Neural progenitor cell (in vitro differentiated cells): ENCODE measurements around the gene SLC35F3.

Experiments used
- EZH2 ChIP-seq: fragments of 200-600 bp; sonication (generic); IDR thresholded peaks from 2 replicates; pipeline ENCODE4 v1.6.1; 2017; ENCODE audit warnings: antibody characterized with exemption, mild to moderate bottlenecking, moderate library complexity
- EZH2phosphoT487 ChIP-seq: fragments of 200-600 bp; sonication (generic); IDR thresholded peaks from 2 replicates; pipeline ENCODE4 v1.6.1; 2017; ENCODE audit warnings: antibody characterized with exemption
- TF ChIP-seq, protein P1 (sequence below): fragments of 200-600 bp; sonication (generic); IDR thresholded peaks from 2 replicates; pipeline ENCODE4 v1.5.1; 2017; ENCODE audit warnings: antibody characterized with exemption, mild to moderate bottlenecking

DNA sequence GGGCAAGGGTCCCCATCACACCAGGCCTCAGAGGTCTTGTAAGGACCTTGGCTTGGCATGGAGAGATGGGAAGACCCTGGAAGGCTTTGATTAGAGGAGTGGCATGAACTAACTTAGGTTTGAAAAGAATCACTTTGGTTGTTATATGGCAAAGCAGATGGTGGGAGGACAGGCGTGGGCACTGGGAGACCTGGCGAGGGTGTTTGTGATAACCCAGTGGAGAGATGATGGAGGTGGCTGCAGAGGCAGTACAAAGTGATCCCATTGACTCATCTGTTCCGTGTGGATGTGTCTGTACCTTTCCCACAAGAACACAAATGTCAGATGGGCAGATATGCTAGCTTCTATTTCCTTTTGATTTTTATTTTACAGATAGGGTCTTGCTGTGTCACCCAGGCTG, 168.3 kb downstream of the SLC35F3 start:
- TF ChIP-seq, protein P1, sequence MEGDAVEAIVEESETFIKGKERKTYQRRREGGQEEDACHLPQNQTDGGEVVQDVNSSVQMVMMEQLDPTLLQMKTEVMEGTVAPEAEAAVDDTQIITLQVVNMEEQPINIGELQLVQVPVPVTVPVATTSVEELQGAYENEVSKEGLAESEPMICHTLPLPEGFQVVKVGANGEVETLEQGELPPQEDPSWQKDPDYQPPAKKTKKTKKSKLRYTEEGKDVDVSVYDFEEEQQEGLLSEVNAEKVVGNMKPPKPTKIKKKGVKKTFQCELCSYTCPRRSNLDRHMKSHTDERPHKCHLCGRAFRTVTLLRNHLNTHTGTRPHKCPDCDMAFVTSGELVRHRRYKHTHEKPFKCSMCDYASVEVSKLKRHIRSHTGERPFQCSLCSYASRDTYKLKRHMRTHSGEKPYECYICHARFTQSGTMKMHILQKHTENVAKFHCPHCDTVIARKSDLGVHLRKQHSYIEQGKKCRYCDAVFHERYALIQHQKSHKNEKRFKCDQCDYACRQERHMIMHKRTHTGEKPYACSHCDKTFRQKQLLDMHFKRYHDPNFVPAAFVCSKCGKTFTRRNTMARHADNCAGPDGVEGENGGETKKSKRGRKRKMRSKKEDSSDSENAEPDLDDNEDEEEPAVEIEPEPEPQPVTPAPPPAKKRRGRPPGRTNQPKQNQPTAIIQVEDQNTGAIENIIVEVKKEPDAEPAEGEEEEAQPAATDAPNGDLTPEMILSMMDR = no peak
- TF ChIP-seq EZH2 (no peak), EZH2phosphoT487 (no peak)
